Dendritic cell treated with granulocyte-macrophage colony-stimulating factor and Interleukin-4, amounts not matched to agents 40 ng/mL and 50 ng/mL, for 4 days (primary cell): ENCODE results near the gene TEX2.

Experiments
- H3K27ac Mint-ChIP-seq: one replicate; pipeline ENCODE4 v1.8.0; 2022; ENCODE audit warnings: mild to moderate bottlenecking, mixed read lengths
- H3K27me3 Mint-ChIP-seq: one replicate; pipeline ENCODE4 v1.8.0; 2022; ENCODE audit warnings: mild to moderate bottlenecking, mixed read lengths
- H3K36me3 Mint-ChIP-seq: one replicate; pipeline ENCODE4 v1.8.0; 2022; ENCODE audit warnings: low read depth, mixed read lengths
- H3K4me1 Mint-ChIP-seq: one replicate; pipeline ENCODE4 v1.8.0; 2022; ENCODE audit warnings: low read depth, mixed read lengths
- H3K4me3 Mint-ChIP-seq: one replicate; pipeline ENCODE4 v1.8.0; 2022; ENCODE audit warnings: mild to moderate bottlenecking, moderate library complexity, mixed read lengths
- H3K9me3 Mint-ChIP-seq: one replicate; pipeline ENCODE4 v1.8.0; 2022; ENCODE audit warnings: mixed read lengths
- intact Hi-C: fragments of 100-400 bp; cut with micrococcal nuclease; formaldehyde crosslinking; loops from one replicate; pipeline ENCODE4 v1.15.0; 2022

The TEX2 gene

DNA sequence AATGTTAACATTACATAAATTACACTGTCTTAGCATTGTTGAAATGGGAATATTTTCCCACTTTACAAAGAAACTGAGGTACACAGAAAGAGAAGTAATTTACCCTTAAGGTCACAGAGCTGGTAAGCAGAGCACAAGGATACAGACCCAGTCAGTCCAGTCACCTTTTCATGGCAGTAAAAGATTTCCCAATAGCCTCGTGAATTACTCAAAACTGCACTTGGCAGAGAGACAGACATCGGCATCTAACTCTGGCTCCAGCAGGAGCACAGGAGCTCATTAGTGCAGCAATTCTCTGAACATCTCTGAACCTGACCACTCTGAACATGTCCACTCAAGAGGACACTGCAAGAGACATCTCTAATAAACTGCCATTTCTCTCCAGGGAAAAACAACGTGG is 3.1 kb downstream of the TEX2 start:
- Mint-ChIP-seq H3K27ac (no peak overlapping the region), H3K36me3 (peaks cover 10% of the 10 kb centered on the region), H3K4me3 (no peak overlapping the region), H3K27me3 (no peaks in the 10 kb centered on the region), H3K9me3 (no peaks in the 10 kb centered on the region), H3K4me1 (peaks cover 57% of the 10 kb centered on the region)
- intact Hi-C loops = loop anchor here (5.0 kb wide), 1 partner anchor 113 kb away; no protein-coding TSS in a partner anchor

DNA sequence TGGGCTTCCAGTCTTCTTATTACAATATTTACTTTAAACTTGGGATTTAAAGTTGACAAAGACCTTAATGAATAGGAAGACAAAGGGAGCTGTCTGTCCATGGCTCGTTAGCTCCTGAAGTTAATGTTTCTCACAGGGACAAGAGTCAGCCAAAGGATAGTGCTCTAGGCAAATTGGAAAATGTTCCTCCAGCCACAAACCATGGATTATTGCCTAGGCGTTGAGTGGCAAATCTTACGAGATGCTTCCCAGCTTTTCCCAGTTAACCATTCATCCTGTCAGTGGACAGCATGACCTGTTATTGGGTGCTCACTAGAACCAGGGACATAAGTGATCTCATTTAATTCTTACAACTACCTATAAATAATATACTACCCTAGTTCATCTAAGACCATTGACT is 3.6 kb downstream of the TEX2 start:
- no peak overlapping the region for H3K4me3 Mint-ChIP-seq

GRCh38 chr17:64256913-64257807 is 5.9 kb downstream of the TEX2 start:
- Mint-ChIP-seq H3K9me3 (no peaks in the 10 kb centered on the region), H3K4me1 (peaks cover 42% of the 10 kb centered on the region), H3K27me3 (no peaks in the 10 kb centered on the region), H3K4me3 (no peak overlapping the region), H3K36me3 (peaks cover 3% of the 10 kb centered on the region), H3K27ac (no peak overlapping the region)
- intact Hi-C loops = no loop called here

More for the DNA sequence above, 3.6 kb downstream of the TEX2 start:
- Mint-ChIP-seq H3K4me1 (peaks cover 57% of the 10 kb centered on the region), H3K27ac (no peak overlapping the region), H3K9me3 (no peaks in the 10 kb centered on the region), H3K36me3 (peaks cover 10% of the 10 kb centered on the region), H3K27me3 (no peaks in the 10 kb centered on the region)
- intact Hi-C loops = no loop called here

DNA sequence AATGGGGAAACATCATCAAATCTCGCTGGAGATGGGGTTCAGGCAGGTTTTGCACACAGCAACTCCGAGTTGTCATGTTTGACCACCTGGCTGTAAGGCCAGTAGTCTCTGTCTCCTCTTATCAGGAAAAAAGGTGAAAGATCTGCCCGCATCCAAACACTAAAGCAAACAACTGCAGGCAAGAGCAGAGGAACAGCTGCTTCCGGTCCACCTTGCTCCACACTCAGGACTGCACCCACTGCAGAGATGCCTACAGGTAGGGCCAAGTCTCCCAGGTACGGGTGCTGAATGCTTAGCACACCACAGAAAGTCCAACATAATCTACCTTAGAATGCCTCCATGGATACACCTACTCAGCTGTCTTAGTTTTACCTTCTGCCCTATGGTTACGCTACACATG is 7.3 kb downstream of the TEX2 start:
- H3K4me1 Mint-ChIP-seq = peaks cover 29% of the 10 kb centered on the region
- no peaks in the 10 kb centered on the region for H3K9me3 Mint-ChIP-seq
- H3K27me3 Mint-ChIP-seq = no peaks in the 10 kb centered on the region
- no peak overlapping the region for H3K4me3 Mint-ChIP-seq
- intact Hi-C loops = no loop called here
- H3K36me3 Mint-ChIP-seq = no peaks in the 10 kb centered on the region
- no peak overlapping the region for H3K27ac Mint-ChIP-seq

- intact Hi-C loops = no loop called here
- Mint-ChIP-seq H3K4me1 (peaks cover 27% of the 10 kb centered on the region), H3K27me3 (no peaks in the 10 kb centered on the region), H3K4me3 (no peak overlapping the region), H3K27ac (no peak overlapping the region), H3K9me3 (no peaks in the 10 kb centered on the region), H3K36me3 (no peaks in the 10 kb centered on the region)
These were observed 8.3 kb downstream of the TEX2 start for GRCh38 chr17:64254755-64255154.

DNA sequence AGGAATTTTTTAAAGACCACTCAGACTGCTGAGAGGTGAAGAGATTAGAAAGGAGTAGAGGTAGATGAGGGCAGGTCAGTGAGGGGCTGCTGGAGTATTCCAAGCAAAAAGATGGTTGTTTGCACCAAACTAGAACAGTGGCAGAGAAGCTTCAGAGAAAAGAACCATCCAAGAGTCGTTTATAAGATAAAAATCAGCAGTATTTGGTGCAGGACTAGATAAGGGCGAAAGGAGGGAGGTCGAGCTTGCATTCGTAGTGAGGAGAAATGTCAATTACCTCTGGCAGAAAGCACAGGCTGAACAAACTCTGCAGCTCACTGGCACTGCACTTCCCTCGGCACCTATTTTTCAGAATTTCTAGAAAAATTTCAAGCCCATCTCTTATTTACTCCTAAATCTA is 9.6 kb downstream of the TEX2 start:
- Mint-ChIP-seq H3K27ac (peak overlapping the region; percentile 31), H3K4me1 (peaks cover 29% of the 10 kb centered on the region), H3K36me3 (no peaks in the 10 kb centered on the region), H3K27me3 (no peaks in the 10 kb centered on the region), H3K9me3 (no peaks in the 10 kb centered on the region), H3K4me3 (no peak overlapping the region)
- intact Hi-C loops = no loop called here

- Mint-ChIP-seq H3K4me1 (peaks cover 31% of the 10 kb centered on the region), H3K27me3 (no peaks in the 10 kb centered on the region), H3K9me3 (no peaks in the 10 kb centered on the region), H3K27ac (peak overlapping the region; percentile 31), H3K36me3 (no peaks in the 10 kb centered on the region), H3K4me3 (no peak overlapping the region)
- intact Hi-C loops = no loop called here
These were observed 10.2 kb downstream of the TEX2 start for GRCh38 chr17:64252831-64253230.

GRCh38 chr17:64250233-64250835 is 12.7 kb downstream of the TEX2 start:
- H3K9me3 Mint-ChIP-seq = no peaks in the 10 kb centered on the region
- no peaks in the 10 kb centered on the region for H3K27me3 Mint-ChIP-seq
- peaks cover 6% of the 10 kb centered on the region for H3K36me3 Mint-ChIP-seq
- H3K27ac Mint-ChIP-seq = no peak overlapping the region
- intact Hi-C loops = no loop called here
- H3K4me1 Mint-ChIP-seq = peaks cover 19% of the 10 kb centered on the region
- no peak overlapping the region for H3K4me3 Mint-ChIP-seq

GRCh38 chr17:64247836-64248235 is 15.2 kb downstream of the TEX2 start:
- H3K27ac Mint-ChIP-seq = no peak overlapping the region
- H3K36me3 Mint-ChIP-seq = peaks cover 6% of the 10 kb centered on the region
- intact Hi-C loops = no loop called here
- no peaks in the 10 kb centered on the region for H3K9me3 Mint-ChIP-seq
- peaks cover 19% of the 10 kb centered on the region for H3K4me1 Mint-ChIP-seq
- H3K4me3 Mint-ChIP-seq = no peak overlapping the region
- H3K27me3 Mint-ChIP-seq = no peaks in the 10 kb centered on the region

DNA sequence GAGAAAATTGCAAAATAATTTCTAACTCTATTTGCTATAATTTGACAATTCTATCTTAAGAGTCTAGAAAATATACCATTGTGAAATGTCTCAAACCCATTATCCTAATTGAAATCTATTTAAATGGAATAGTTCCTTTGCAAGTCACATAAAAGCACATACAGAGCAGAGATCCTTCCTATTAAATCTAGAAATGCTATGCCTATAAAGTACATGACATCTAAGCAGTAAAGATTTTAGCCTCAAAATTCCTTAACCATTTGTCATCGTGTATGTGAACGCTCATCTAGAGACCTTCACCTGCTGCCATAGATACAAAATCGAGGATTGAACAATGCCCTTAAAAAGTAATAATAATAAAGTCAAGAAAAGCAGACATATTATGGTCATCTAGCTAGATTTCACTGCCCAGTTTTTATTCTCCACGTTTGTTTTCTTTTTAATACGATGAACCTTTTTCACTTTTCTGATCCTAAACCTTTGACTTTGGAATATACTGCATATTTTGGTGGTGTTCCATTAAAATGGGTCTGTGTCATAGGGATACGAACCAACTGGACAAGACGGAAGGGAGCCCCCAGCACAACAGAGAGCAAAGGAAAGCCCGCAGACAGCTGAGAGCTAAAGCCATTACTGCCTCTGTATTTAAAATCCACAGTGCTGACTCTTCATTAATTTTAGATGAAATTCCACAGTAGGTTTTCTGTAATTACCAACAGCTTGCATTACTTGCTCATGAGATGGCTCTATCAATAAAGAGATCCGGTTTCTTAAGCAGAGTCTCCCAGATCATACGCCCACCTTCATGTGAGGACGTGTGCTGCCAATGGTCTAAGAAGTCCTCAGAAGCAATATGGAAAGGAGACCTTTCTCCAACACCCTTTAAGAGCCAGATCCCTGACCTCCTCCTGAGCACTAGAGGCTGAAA is 17.6 kb downstream of the TEX2 start:
- H3K4me1 Mint-ChIP-seq = peaks cover 28% of the 10 kb centered on the region
- no peak overlapping the region for H3K27ac Mint-ChIP-seq
- H3K4me3 Mint-ChIP-seq = no peak overlapping the region
- H3K9me3 Mint-ChIP-seq = no peaks in the 10 kb centered on the region
- H3K36me3 Mint-ChIP-seq = peaks cover 6% of the 10 kb centered on the region
- no peaks in the 10 kb centered on the region for H3K27me3 Mint-ChIP-seq
- intact Hi-C loops = no loop called here

GRCh38 chr17:64244165-64244564 is 18.9 kb downstream of the TEX2 start:
- H3K36me3 Mint-ChIP-seq = peaks cover 6% of the 10 kb centered on the region
- H3K9me3 Mint-ChIP-seq = no peaks in the 10 kb centered on the region
- H3K27me3 Mint-ChIP-seq = no peaks in the 10 kb centered on the region
- H3K4me3 Mint-ChIP-seq = no peak overlapping the region
- intact Hi-C loops = no loop called here
- H3K27ac Mint-ChIP-seq = no peak overlapping the region
- H3K4me1 Mint-ChIP-seq = peaks cover 27% of the 10 kb centered on the region

DNA sequence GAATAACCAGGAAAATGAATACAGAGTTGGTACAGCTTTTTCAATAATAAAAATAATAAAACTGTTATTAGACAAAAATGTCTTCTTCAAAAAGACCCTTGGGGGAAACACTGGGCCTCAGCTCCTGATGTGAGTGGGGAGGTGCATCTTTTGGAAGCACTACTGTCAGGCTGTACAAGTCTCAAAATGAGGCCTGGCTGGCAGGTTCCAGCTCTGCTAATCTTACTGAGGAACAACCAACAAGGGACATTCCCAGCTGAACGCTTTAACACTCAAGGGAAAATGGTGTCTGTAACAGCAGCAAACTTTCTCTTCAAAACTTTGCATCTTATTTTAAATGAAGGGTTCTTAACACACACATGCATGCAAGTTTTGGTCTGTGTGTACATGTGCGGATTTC is 19.7 kb downstream of the TEX2 start:
- intact Hi-C loops = no loop called here

GRCh38 chr17:64242633-64243032 is 20.4 kb downstream of the TEX2 start:
- peaks cover 6% of the 10 kb centered on the region for H3K36me3 Mint-ChIP-seq
- H3K27ac Mint-ChIP-seq = no peak overlapping the region
- no peaks in the 10 kb centered on the region for H3K9me3 Mint-ChIP-seq
- H3K4me1 Mint-ChIP-seq = peaks cover 30% of the 10 kb centered on the region
- intact Hi-C loops = no loop called here
- no peak overlapping the region for H3K4me3 Mint-ChIP-seq
- H3K27me3 Mint-ChIP-seq = no peaks in the 10 kb centered on the region

More for the DNA sequence above, 19.7 kb downstream of the TEX2 start:
- Mint-ChIP-seq H3K4me3 (no peak overlapping the region), H3K27ac (no peak overlapping the region), H3K9me3 (no peaks in the 10 kb centered on the region), H3K36me3 (peaks cover 6% of the 10 kb centered on the region), H3K4me1 (peaks cover 34% of the 10 kb centered on the region), H3K27me3 (no peaks in the 10 kb centered on the region)
